Psoas muscle (tissue), 8 donors: ENCODE data around the gene TENM4. TPM values are rescaled to one million over a fixed set of nuclear protein-coding genes. Genes with fewer than 3 reads are reported as not detected.

ENCODE experiments used
- ATAC-seq, 4 donors: fragments of 200-7000 bp; cut with Tn5 transposase; one replicate each; pipeline ENCODE4 v1.9.1; 2020; ENCODE audit warnings: moderate library complexity in 3 of 4, mild to moderate bottlenecking in 2 of 4
- DNase-seq, 2 donors: peaks; one replicate each; pipeline ENCODE4 v3.0.0-alpha.2; 2020
- H3K27ac ChIP-seq: fragments of 200-600 bp; one replicate; pipeline ENCODE4 v1.8.0; 2022
- H3K27me3 ChIP-seq, 3 donors: fragments of 200-600 bp in 1 of 3; one replicate each; pipeline versions ENCODE4 v1.6.1 to v1.8.0; 2013 to 2022; ENCODE audit warnings: low read length in 2 of 3, mild to moderate bottlenecking in 2 of 3, moderate library complexity in 1 of 3; ENCODE audit not compliant: insufficient read depth in 3 of 3
- H3K36me3 ChIP-seq, 2 donors: fragments of 200-600 bp in 1 of 2; one replicate each; pipeline versions ENCODE4 v1.6.1 to v1.8.0; 2013 to 2022; ENCODE audit warnings: low read depth in 1 of 2, mild to moderate bottlenecking in 1 of 2, moderate library complexity in 1 of 2; ENCODE audit not compliant: insufficient read depth in 1 of 2
- H3K4me1 ChIP-seq: fragments of 200-600 bp; one replicate; pipeline ENCODE4 v1.8.0; 2022
- H3K4me3 ChIP-seq: fragments of 200-600 bp; one replicate; pipeline ENCODE4 v1.8.0; 2022; ENCODE audit warnings: mild to moderate bottlenecking
- H3K9me3 ChIP-seq: fragments of 200-600 bp; one replicate; pipeline ENCODE4 v1.8.0; 2022
- WGBS, 3 donors: extraction: QIAGEN DNeasy Blood & Tissue Kit; methylation state at CpG; one replicate each; pipeline versions ENCODE4 v1.1.6 to v1.1.7; 2013; 5-methylcytosine and 5-hydroxymethylcytosine counted together
- intact Hi-C, 2 donors: fragments of 100-400 bp; cut with DNase I; formaldehyde crosslinking; loops; one replicate each; pipeline versions ENCODE4 v1.11.0 to v1.14.2; 2022
- polyA plus RNA-seq, 3 donors: library from polyadenylated mRNA; stranded (reverse); fragments of 200-250 nt; gene quantifications; one replicate each; pipeline ENCODE4 v1.2.3, GENCODE V29; 2013
- total RNA-seq, 4 donors: library from RNA; stranded (reverse); fragmentation: NEBNext Ultra II Directional in 2 of 4; extraction: Animal tissue kit (Norgen Biotek cat#: 25700) in 2 of 4; gene quantifications; one replicate each; pipeline versions ENCODE4 v1.2.1 to v1.2.4, GENCODE V29; 2021 to 2023
- TF ChIP-seq, protein P1 (sequence below): fragments of 200-600 bp; IDR thresholded peaks from one replicate; pipeline ENCODE4 v1.8.0; 2022; ENCODE audit warnings: antibody characterized with exemption
- donor health status: healthy with polysubstance abuse.
- donor health status: DM: no; HTN: no; CAD: no; lungs with moderate emphysema.
- donor health status: Bipolar disorder and iron deficiency.
- donor health status: healthy.
- donor health status: DM: yes; HTN: yes; CAD: no.
- donor health status: DM: no; HTN: no; CAD: no.
- donor health status: DM: no; HTN: no; CAD: no.
- donor health status: DM: yes; HTN: yes; CAD: no.

Gene TENM4
- total and polyA plus RNA-seq, 7 donors, result 0.05 to 1.7 (median 0.48) TPM

DNA sequence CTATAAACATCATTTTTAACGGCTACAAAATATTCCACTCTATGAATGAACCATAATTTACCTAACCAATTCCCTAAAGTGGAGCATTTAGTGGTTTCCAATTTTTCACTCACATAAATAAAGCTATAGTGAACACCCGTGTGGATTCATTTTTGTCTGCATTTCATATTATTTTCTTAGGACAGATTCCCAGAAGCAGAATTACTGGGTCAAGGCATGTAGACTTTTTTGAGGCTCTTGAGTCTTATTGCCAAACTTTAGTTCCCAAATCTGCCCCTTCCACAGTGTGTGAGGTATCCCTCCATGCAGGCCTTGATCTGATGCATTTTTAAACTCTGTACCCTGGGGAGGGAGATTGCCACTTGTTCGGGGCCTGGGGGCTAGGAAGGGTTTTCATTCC is 198.2 kb downstream of the TENM4 start:
- no peak overlapping the region for H3K4me3 ChIP-seq
- intact Hi-C loops, result no loop called here
- 86 to 88% (median 87%) methylated on average over 3 of the region's 3 CpGs for WGBS, 3 donors
- H3K9me3 ChIP-seq, result no peaks in the 10 kb centered on the region
- TF ChIP-seq, protein P1, sequence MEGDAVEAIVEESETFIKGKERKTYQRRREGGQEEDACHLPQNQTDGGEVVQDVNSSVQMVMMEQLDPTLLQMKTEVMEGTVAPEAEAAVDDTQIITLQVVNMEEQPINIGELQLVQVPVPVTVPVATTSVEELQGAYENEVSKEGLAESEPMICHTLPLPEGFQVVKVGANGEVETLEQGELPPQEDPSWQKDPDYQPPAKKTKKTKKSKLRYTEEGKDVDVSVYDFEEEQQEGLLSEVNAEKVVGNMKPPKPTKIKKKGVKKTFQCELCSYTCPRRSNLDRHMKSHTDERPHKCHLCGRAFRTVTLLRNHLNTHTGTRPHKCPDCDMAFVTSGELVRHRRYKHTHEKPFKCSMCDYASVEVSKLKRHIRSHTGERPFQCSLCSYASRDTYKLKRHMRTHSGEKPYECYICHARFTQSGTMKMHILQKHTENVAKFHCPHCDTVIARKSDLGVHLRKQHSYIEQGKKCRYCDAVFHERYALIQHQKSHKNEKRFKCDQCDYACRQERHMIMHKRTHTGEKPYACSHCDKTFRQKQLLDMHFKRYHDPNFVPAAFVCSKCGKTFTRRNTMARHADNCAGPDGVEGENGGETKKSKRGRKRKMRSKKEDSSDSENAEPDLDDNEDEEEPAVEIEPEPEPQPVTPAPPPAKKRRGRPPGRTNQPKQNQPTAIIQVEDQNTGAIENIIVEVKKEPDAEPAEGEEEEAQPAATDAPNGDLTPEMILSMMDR, result no peak
- H3K27me3 ChIP-seq, result no peaks in the 10 kb centered on the region
- H3K4me1 ChIP-seq, result no peaks in the 10 kb centered on the region
- H3K36me3 ChIP-seq, result no peaks in the 10 kb centered on the region
- DNase-seq, result no peak
- ATAC-seq, result no peak
- no peak overlapping the region for H3K27ac ChIP-seq

DNA sequence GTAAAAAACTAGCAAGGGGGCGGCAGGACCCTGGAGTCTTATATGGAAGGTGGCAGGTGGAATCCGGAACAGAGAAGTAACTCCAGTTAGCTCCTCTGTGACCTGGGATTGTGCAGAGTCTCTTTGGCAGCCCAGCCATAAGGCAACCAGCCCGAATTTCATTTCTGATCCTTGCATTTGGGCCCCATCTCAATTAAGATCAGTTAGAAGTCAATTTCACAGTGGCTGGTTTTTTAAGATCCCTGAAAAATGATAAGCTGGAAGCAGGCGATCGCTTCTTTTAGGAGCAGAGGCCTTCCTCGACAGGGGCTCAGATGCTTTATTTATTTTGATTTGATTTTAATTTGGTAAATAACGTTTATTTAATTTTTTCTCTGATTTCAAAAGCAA is 199.0 kb downstream of the TENM4 start:
- 65 to 79% (median 67%) methylated on average over 7 of the region's 7 CpGs for WGBS, 3 donors
- intact Hi-C loops, result no loop called here
- Histone ChIP-seq H3K27me3 (no peaks in the 10 kb centered on the region), H3K9me3 (no peaks in the 10 kb centered on the region), H3K4me3 (no peak overlapping the region), H3K4me1 (no peaks in the 10 kb centered on the region), H3K27ac (no peak overlapping the region), H3K36me3 (no peaks in the 10 kb centered on the region)
- ATAC-seq (no peak), DNase-seq (no peak)
- TF ChIP-seq, protein P1, result no peak

DNA sequence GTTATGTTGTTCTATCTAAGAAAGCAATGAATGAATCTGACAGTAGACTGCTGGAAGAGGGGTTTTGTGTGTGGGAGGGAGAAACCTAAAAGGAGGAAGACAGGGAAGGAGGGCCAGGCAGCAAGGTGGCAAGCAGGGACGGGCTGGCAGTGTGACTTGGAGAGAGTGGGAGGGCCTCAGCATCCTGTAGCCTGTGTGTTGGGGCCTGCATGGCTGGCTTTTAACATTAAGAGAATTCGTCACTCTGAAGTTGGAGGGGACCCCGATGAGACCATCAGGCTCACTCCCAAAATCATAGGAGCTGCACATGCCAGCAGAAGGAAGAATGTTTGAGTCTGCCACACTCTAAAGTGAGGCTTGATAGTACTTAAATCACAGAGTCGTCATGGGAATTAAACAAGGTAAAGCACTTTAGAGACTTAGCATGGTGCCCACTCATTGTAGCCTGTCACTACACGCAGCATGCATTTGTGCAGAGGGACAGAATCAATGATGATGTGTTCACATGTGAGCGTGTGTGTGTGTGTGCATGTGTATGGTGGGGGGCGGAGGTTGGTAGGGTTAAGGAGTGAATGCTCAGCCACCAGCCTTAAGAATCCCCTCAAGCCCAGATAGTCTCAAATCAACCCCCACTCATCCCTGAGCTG is 199.5 kb downstream of the TENM4 start:
- Histone ChIP-seq H3K9me3 (no peaks in the 10 kb centered on the region), H3K4me1 (no peaks in the 10 kb centered on the region), H3K27me3 (no peaks in the 10 kb centered on the region), H3K36me3 (no peaks in the 10 kb centered on the region), H3K27ac (no peak overlapping the region), H3K4me3 (no peak overlapping the region)
- no peak for DNase-seq
- TF ChIP-seq, protein P1, result no peak
- 84 to 94% (median 89%) methylated on average over 7 of the region's 7 CpGs for WGBS, 3 donors
- intact Hi-C loops, result no loop called here
- no peak for ATAC-seq

DNA sequence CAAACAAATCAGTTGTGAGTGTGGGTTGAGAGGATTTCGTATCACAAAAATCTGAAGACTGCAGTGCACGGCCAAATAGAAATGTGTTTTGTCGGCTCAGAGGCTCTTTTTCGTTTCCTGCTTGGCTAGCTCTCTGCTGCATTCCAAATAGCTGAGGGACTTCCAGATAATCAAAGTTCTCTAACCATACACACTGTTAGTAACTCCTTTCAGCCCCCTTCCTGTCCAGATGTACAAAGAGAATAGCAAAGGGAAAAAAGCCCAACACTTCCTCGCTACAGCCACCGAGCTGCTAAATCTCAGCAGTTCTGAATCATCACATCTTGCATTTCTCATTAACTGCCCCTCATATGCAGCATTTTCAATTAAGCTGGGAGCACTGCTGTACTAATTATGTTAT is 203.1 kb downstream of the TENM4 start:
- intact Hi-C loops, result no loop called here
- no peaks in the 10 kb centered on the region for H3K9me3 ChIP-seq
- peak overlapping the region; percentile 30 for H3K27ac ChIP-seq
- ATAC-seq (peak in 2 of 4 donors; percentile 57 to 60), DNase-seq (no peak)
- no peaks in the 10 kb centered on the region for H3K4me1 ChIP-seq
- H3K36me3 ChIP-seq, result no peaks in the 10 kb centered on the region
- TF ChIP-seq, protein P1, result no peak
- 26 to 44% (median 36%) methylated on average over 6 of the region's 6 CpGs for WGBS, 3 donors
- H3K4me3 ChIP-seq, result no peak overlapping the region
- no peaks in the 10 kb centered on the region for H3K27me3 ChIP-seq

DNA sequence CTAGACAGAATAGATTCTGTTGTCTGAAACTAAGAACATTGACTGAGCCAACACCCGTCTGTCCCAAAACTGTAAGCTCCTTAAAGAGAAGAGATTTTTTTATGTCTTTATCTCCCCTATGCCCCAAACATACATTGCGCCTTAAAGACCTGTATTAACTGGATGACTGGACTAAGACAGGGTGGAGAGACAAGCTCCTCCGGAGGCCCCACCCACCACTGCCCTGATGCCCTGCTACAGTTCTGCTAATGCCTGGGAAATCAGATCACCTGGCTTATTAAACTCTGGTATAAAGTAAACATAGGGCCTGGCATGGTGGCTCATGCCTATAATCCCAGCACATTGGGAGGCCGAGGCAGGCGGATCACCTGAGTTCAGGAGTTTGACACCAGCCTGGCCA is 203.7 kb downstream of the TENM4 start:
- WGBS, 3 donors, result 87 to 94% (median 92%) methylated on average over 5 of the region's 5 CpGs
- no peaks in the 10 kb centered on the region for H3K27me3 ChIP-seq
- H3K27ac ChIP-seq, result no peak overlapping the region
- H3K4me1 ChIP-seq, result no peaks in the 10 kb centered on the region
- H3K9me3 ChIP-seq, result no peaks in the 10 kb centered on the region
- DNase-seq, result no peak
- ATAC-seq, result no peak
- no peak overlapping the region for H3K4me3 ChIP-seq
- H3K36me3 ChIP-seq, result no peaks in the 10 kb centered on the region
- TF ChIP-seq, protein P1, result no peak
- intact Hi-C loops, result no loop called here
